AG09309 (cell line): Measurements from ENCODE around the gene LORICRIN.

Experiments
- DNase-seq: peaks from one replicate; pipeline ENCODE4 v3.0.0-alpha.2; 2010; ENCODE audit warnings: low read depth
- H3K4me3 ChIP-seq: 2 replicates; pipeline ENCODE4 v1.5.1; 2011; ENCODE audit warnings: mild to moderate bottlenecking, low read depth, low read length, moderate library complexity; ENCODE audit not compliant: control insufficient read depth
- TF ChIP-seq, protein P1 (sequence below): IDR thresholded peaks from 2 replicates; pipeline ENCODE4 v1.5.1; 2011; ENCODE audit warnings: mild to moderate bottlenecking, low read depth, low read length, inconsistent platforms; ENCODE audit not compliant: insufficient read depth, control insufficient read depth; ENCODE audit errors: missing control alignments

The LORICRIN gene

GRCh38 chr1:153292740-153293479 is 33.4 kb downstream of the LORICRIN start:
- TF ChIP-seq, protein P1, sequence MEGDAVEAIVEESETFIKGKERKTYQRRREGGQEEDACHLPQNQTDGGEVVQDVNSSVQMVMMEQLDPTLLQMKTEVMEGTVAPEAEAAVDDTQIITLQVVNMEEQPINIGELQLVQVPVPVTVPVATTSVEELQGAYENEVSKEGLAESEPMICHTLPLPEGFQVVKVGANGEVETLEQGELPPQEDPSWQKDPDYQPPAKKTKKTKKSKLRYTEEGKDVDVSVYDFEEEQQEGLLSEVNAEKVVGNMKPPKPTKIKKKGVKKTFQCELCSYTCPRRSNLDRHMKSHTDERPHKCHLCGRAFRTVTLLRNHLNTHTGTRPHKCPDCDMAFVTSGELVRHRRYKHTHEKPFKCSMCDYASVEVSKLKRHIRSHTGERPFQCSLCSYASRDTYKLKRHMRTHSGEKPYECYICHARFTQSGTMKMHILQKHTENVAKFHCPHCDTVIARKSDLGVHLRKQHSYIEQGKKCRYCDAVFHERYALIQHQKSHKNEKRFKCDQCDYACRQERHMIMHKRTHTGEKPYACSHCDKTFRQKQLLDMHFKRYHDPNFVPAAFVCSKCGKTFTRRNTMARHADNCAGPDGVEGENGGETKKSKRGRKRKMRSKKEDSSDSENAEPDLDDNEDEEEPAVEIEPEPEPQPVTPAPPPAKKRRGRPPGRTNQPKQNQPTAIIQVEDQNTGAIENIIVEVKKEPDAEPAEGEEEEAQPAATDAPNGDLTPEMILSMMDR: no peak
- DNase-seq: no peak
- H3K4me3 ChIP-seq: no peak overlapping the region

- TF ChIP-seq, protein P1: no peak
- H3K4me3 ChIP-seq: no peak overlapping the region
- no peak for DNase-seq
Observed at GRCh38 chr1:153293480-153293775, 33.9 kb downstream of the LORICRIN start.

DNA sequence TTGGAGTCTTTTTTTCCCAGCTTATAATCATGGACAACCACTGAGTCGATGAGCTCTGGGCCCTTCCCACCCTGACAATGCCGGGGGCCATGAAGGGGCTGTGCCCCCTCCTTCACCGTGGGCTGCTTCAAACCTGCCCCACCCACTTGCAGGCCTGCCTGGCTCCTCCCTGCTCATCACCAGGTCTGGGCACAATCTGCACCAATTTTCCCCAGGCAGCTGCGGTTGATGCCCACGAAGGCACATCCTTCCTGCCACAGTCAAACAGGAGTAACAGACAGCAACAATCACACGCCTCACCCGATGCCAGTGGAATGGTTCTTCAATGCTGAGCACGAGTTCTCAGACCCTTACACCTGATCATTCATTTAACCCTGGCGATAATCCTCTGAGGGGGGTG is 34.4 kb downstream of the LORICRIN start:
- no peak for DNase-seq
- no peak overlapping the region for H3K4me3 ChIP-seq
- TF ChIP-seq, protein P1: no peak

- no peak overlapping the region for H3K4me3 ChIP-seq
- DNase-seq: no peak
- TF ChIP-seq, protein P1: no peak
Observed at GRCh38 chr1:153302308-153302707, 42.8 kb downstream of the LORICRIN start.

- H3K4me3 ChIP-seq: no peak overlapping the region
- TF ChIP-seq, protein P1: no peak
- DNase-seq: no peak
Observed at GRCh38 chr1:153305682-153306081, 46.2 kb downstream of the LORICRIN start.

- TF ChIP-seq, protein P1: no peak
- H3K4me3 ChIP-seq: no peak overlapping the region
- DNase-seq: no peak
Observed at GRCh38 chr1:153306303-153307220, 47.1 kb downstream of the LORICRIN start.
